ENCODE results near the gene HEG1.
A peak's percentile ranks its signal among the peaks of the same experiment; 100 is the strongest.

Gene HEG1

DNA sequence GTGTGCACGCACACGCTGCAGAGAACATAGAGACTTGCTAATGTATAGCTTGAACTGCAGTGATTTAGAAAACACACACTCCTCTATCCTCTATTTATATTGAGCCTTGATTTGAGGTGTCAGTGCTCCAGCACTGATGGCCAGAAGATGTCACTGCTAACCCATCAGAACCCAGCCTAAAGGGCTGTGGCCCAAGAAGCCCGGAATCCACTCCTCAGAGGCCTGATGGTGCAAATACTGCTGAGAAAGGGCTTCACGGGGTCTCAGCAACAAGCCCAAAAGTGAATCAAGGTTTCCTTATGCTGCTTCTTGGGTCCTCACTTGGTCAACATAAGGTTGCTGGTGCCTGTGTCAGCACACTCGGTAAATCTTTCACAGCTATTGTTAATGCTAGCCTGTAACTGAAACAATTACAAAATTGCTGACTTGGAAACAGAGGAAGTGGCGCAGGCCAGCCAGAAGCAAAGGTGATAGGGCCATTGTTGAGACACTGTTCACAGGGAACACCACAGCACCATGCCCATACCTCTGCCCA, 60.3 kb downstream of the HEG1 start:
- TF ChIP-seq TCF12 (IDR thresholded peaks at IDR 0.05; ENCODE audit: low read depth) (no peak), YY1 (IDR thresholded peaks at IDR 0.05; ENCODE audit: low read depth) (no peak), RAD21 (IDR thresholded peaks at IDR 0.05; ENCODE audit: low read depth) (peak; percentile 90), TEAD4 (IDR thresholded peaks at IDR 0.05) (no peak), FOXM1 (IDR thresholded peaks at IDR 0.05; ENCODE audit: borderline replicate concordance, low read depth) (no peak), ZBTB7A (IDR thresholded peaks at IDR 0.05; ENCODE audit: low read depth) (no peak), CEBPB (IDR thresholded peaks at IDR 0.05) (no peak)

- TF ChIP-seq FOXM1 (IDR thresholded peaks at IDR 0.05; ENCODE audit: borderline replicate concordance, low read depth) (no peak), CEBPB (IDR thresholded peaks at IDR 0.05) (no peak), YY1 (IDR thresholded peaks at IDR 0.05; ENCODE audit: low read depth) (no peak), EP300 (IDR thresholded peaks at IDR 0.05; ENCODE audit: borderline replicate concordance) (no peak), USF1 (IDR thresholded peaks at IDR 0.05) (no peak), CREB1 (IDR thresholded peaks at IDR 0.05; ENCODE audit: low read depth) (no peak), TAF1 (IDR thresholded peaks at IDR 0.05; ENCODE audit: low read depth) (no peak), MAX (IDR thresholded peaks at IDR 0.05) (no peak), RAD21 (IDR thresholded peaks at IDR 0.05; ENCODE audit: low read depth) (no peak), TCF12 (IDR thresholded peaks at IDR 0.05; ENCODE audit: low read depth) (no peak), NFIC (IDR thresholded peaks at IDR 0.05) (no peak), ZBTB7A (IDR thresholded peaks at IDR 0.05; ENCODE audit: low read depth) (no peak), EGR1 (IDR thresholded peaks at IDR 0.05) (no peak), TEAD4 (IDR thresholded peaks at IDR 0.05) (no peak)
- TF ChIP-seq, protein P1, sequence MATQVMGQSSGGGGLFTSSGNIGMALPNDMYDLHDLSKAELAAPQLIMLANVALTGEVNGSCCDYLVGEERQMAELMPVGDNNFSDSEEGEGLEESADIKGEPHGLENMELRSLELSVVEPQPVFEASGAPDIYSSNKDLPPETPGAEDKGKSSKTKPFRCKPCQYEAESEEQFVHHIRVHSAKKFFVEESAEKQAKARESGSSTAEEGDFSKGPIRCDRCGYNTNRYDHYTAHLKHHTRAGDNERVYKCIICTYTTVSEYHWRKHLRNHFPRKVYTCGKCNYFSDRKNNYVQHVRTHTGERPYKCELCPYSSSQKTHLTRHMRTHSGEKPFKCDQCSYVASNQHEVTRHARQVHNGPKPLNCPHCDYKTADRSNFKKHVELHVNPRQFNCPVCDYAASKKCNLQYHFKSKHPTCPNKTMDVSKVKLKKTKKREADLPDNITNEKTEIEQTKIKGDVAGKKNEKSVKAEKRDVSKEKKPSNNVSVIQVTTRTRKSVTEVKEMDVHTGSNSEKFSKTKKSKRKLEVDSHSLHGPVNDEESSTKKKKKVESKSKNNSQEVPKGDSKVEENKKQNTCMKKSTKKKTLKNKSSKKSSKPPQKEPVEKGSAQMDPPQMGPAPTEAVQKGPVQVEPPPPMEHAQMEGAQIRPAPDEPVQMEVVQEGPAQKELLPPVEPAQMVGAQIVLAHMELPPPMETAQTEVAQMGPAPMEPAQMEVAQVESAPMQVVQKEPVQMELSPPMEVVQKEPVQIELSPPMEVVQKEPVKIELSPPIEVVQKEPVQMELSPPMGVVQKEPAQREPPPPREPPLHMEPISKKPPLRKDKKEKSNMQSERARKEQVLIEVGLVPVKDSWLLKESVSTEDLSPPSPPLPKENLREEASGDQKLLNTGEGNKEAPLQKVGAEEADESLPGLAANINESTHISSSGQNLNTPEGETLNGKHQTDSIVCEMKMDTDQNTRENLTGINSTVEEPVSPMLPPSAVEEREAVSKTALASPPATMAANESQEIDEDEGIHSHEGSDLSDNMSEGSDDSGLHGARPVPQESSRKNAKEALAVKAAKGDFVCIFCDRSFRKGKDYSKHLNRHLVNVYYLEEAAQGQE (IDR thresholded peaks at IDR 0.05; ENCODE audit: low read depth): no peak
Measured at GRCh38 chr3:124993466-124993865, 62.3 kb downstream of the HEG1 start.

DNA sequence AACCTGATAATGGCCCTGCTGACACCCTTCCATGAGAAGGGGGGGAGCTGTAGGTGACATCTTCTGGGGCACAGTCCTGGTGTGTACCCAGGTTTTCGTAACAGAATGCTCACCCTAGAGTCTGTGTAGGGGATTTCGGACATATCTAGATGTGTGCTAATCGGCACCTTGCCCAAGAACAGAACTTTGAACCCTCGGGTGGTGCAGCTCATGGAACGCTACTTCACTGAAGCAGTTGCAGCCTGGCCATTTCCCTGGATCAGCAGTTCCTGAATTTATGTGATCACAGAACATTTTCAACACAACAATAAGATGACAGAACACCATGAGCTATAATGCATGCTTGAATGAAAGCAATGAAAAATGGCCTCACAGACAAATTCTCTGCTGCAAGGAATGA, 63.8 kb downstream of the HEG1 start:
- no peak for TF ChIP-seq TCF12 (IDR thresholded peaks at IDR 0.05; ENCODE audit: low read depth)

DNA sequence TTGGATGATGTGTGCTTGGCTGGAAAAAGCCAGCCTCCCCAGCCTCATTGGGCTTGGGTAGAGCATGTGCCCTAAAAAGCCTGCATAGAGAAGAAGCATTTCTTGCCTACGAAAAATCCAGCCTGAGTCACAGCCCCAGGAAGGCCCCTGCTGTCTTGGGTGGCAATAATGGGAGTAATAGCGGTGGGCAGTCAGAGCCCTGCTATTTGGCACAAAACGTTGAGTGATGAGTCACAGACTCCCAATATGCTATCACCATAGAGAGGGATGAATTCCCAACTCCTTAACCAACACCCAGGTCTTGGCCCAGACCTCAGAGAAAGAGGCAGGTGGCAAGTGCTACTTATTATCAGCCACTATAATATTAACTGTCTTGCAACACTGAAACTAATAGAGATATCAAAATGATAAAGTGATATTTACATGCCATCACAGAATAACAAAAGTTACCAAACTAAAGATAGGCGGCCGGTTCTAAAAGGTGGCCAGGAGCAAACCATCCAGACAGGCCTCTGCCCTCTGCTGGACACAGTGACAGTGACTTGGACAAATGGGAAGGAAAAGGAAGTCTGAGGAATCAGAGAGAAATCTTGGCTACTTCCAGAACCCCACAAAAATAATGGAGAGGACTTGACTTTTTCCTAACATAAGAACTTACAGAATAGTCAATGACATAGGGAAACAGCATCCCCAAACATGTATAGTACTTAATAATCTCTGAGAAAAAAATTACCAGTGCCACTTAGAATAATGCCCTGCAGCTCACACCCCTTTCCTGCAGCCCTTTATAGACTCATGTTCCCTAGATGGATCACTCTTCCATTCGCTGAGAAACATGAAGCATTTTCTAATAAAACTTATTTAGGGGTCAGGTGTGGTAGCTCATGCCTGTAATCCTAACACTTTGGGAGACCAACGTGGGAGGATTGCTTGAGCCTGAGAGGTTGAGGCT, 69.3 kb downstream of the HEG1 start:
- TF ChIP-seq MAX (IDR thresholded peaks at IDR 0.05) (no peak), RAD21 (IDR thresholded peaks at IDR 0.05; ENCODE audit: low read depth) (peak; percentile 51), USF1 (IDR thresholded peaks at IDR 0.05) (no peak), NFIC (IDR thresholded peaks at IDR 0.05) (peak; percentile 47; the same call in 1 of the 2 replicates), TEAD4 (IDR thresholded peaks at IDR 0.05) (peak; percentile 49; the same call in 1 of the 2 replicates), EP300 (IDR thresholded peaks at IDR 0.05; ENCODE audit: borderline replicate concordance) (peak; percentile 16; the same call in 1 of the 2 replicates), TCF12 (IDR thresholded peaks at IDR 0.05; ENCODE audit: low read depth) (no peak)
- TF ChIP-seq, protein P1 (IDR thresholded peaks at IDR 0.05; ENCODE audit: low read depth): no peak

GRCh38 chr3:124985349-124985748, 70.4 kb downstream of the HEG1 start:
- TF ChIP-seq TEAD4 (IDR thresholded peaks at IDR 0.05): peak; percentile 15; the same call in 1 of the 2 replicates
- no peak for TF ChIP-seq MAX (IDR thresholded peaks at IDR 0.05)

DNA sequence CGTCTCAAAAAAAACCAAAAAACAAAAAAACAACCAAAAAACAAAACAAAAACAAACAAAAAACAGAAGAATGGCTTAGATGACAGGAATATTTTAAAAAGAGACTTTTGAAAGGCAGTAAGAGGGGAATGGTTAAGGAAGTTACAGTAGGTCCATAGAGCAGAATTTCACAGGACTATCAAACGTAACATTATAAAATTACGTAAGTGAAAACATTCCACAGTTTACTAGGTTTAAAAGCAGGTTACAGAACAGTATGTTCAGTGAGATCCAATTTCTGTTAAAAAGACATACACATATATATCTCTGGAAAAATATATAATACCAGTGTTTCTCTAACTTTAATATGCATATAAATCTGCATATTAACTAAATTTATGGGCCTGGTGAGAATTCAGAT, 71.0 kb downstream of the HEG1 start:
- no peak for TF ChIP-seq TAF1 (IDR thresholded peaks at IDR 0.05; ENCODE audit: low read depth)
- TF ChIP-seq CEBPB (IDR thresholded peaks at IDR 0.05): no peak
- TF ChIP-seq CREB1 (IDR thresholded peaks at IDR 0.05; ENCODE audit: low read depth): no peak
- no peak for TF ChIP-seq TCF12 (IDR thresholded peaks at IDR 0.05; ENCODE audit: low read depth)
- TF ChIP-seq USF1 (IDR thresholded peaks at IDR 0.05): no peak
- TF ChIP-seq NFIC (IDR thresholded peaks at IDR 0.05): no peak
- TF ChIP-seq RAD21 (IDR thresholded peaks at IDR 0.05; ENCODE audit: low read depth): no peak
- TF ChIP-seq EP300 (IDR thresholded peaks at IDR 0.05; ENCODE audit: borderline replicate concordance): no peak
- TF ChIP-seq MAX (IDR thresholded peaks at IDR 0.05): no peak
